Keratinocyte (primary cell): ENCODE results near the gene GRM7.

Source experiments
- CTCF ChIP-seq, 3 experiments: IDR thresholded peaks in 1 of 3; conservative IDR thresholded peaks in 1 of 3; optimal IDR thresholded peaks in 1 of 3; 2 replicates in 2 of 3; 3 replicates in 1 of 3; pipeline versions ENCODE3 to v1.5.1; 2011; ENCODE audit warnings: low read length in 3 of 3, mild to moderate bottlenecking in 3 of 3, moderate library complexity in 2 of 3, control low read depth in 1 of 3, inconsistent platforms in 1 of 3; ENCODE audit not compliant: insufficient read depth in 2 of 3; ENCODE audit errors: extremely low read depth in 1 of 3
- EZH2 ChIP-seq: IDR thresholded peaks from one replicate; pipeline ENCODE4 v1.6.1; 2012; ENCODE audit warnings: inconsistent platforms, mild to moderate bottlenecking, low read length, moderate library complexity

GRCh38 chr3:7188551-7188950 is 327.6 kb downstream of the GRM7 start:
- TF ChIP-seq EZH2 (no peak), CTCF (optimal IDR thresholded peaks at IDR 0.05 in 1 of 3, IDR thresholded peaks at IDR 0.05 in 1 of 3, conservative IDR thresholded peaks at IDR 0.05 in 1 of 3; ENCODE audit: extremely low read depth in 1 of 3, insufficient read depth in 2 of 3, low read length in 3 of 3) (no peak)
